GM18511 (cell line): ENCODE results near the gene DRC3.

Source experiments
- ATAC-seq: cut with Tn5 transposase; IDR thresholded peaks from one replicate; pipeline ENCODE4 v1.9.1; 2021; ENCODE audit warnings: mild to moderate bottlenecking, moderate library complexity; ENCODE audit not compliant: unreplicated experiment

Gene DRC3

DNA sequence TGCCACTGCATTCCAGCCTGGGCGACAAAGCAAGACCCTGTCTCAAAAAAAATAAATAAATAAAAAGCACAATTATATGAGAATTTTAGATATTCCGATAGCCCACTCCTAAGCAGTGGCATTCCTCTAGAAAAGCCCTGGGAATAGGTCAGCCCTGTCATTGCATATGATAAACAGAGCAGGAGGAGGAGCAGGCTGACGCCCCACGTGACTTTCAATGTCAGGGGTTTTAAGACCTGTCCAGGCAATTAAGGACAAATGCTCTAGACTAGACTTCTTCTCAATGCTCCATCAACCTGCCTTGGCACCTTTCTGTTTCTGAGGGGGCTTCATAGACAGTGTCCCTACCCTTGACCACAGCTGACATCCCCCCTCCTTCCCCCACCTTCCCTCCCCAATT is 8.0 kb upstream of the DRC3 start:
- ATAC-seq = no peak

DNA sequence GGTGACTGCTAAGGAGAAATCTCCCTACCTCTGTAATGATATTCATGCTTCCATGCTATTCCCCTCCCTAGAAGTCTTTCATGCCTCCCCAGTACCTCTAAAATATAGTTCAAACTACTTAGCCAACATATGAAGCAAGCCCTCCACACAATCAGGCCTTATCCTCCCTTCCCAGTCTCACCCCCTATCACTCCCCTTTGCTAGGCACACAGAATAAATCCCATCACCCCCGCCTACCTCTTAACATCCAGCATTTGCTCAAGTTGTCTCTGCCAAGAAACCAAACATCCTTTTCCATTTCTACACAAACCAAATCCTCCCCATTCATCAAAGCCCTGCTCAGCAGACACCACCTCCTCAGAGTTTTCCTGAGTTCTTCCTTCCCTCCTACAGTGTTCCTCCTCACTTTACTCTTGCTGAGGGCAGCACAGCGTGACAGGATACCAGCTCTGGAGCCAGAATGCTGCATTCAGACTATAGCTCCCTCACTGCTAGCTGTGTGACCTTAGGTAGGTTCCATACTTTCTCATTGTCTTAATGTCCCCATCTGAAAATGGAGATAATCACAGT is 7.4 kb upstream of the DRC3 start:
- no peak for ATAC-seq

DNA sequence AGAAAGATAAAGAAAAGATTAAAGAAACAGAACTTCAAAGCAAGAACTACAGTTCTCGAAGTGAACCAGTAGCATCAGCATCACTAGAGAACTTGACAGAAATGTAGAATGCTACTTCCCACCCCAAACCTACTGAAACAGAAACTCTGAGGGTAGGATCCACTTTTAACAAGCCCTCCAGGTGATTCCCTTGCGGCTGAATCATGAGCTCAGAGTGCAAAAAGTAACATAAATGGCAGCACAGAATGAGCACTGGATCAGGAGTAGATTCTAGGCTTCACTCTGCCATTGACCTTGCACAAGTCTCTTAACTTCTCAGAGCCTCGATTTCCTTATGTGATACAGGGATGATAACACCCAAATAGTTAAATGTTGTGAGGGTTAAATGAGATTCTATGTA is 6.3 kb upstream of the DRC3 start:
- ATAC-seq = no peak

DNA sequence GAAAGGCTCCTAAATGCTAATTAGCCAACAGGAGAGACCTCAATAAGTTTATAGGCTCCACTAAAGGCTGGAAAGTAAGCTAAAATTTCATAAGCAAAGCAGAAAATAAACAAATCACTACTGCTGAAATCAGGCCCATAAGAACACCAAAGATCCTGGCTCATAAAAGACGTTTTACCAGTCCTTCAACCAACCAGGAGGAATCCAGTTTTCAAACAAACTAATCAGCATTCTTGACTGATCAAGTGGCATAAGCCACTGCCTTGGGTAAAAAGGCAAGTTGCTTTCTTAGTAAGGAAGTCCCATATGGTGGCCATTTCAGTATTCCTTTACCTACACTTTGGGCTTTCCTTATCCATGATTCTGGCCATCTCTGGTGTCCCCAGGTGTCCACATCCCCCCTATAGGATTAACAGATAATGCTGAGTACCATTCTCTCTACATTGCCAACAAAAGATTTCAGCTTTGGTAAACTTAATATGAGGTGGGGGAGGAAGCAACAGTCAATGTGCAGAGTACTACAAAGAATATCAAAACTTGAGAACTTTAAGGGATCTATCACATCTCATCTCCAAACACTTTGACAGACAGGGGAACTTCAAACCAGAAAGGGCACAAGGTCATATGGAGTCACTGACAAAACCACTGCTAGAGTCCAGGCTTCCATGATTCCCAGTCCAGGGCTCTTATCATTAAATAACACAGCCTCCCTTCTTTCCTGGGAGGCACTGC is 1.8 kb upstream of the DRC3 start:
- no peak for ATAC-seq

DNA sequence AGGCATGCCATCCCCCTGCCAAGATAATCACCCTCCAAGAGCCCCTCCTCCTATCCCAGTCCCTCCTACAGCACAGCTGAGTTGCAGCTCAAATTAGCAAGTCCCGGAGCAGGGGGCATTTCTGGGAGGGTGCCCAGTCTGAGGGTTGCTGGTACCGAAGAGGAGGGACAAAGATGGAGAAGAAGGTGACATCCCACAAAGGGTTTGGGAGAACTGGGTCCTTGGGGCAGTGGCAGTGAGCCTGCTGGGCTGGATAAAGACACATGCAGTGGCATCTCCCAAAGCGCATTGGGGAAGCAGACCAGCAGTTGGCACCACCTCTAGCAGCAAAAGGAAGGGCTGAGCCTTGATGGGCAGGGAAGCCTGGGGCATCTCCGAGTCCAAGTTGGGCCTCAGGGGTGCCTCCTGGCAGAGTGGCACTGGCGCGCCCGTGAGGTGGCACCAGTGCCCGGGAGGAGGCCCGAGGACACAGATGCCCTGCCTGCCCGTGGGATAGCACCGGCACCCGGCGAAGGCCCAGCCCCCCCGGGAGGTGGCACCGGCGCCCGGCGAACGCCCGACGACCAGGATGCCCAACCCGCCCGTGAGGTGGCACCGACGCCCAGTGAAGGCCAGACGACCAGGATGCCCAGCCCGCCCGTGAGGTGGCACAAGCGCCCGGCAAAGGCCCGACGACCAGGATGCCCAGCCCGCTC is 1.1 kb upstream of the DRC3 start:
- ATAC-seq = no peak

DNA sequence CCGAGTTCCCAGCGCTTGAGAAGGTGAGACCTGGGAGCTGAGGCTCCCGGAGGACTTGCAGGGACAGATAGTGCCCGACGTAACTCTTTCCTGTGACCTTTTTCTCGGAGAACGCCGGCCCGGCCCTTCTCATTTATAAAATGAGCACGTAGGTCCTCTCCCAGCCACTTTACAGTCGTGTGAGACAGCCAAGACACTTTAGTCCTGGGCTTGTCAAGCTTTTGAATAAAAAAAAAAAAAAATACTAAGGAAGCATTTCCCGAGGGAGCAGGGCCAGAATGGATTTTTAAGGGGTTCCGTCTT is 241 bp downstream of the DRC3 start:
- ATAC-seq = no peak

DNA sequence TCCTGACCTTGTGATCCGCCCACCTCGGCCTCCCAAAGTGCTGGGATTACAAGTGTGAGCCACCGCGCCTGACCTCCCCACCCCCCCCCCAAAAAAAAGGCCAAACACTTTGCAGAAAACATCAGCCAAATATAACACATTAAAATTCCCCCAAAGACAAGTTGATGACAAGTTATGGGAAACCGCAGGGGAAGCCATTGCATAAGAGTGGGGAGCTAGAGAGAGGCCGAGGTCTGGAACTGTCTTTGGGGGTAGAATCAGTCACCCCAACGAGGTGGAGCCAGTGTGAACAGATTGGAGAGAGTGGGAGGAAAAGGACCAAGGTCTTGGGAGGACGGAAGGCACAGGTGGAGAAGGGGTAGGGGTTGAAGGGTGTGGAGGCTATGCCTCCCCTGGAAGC is 2.8 kb downstream of the DRC3 start:
- no peak for ATAC-seq

DNA sequence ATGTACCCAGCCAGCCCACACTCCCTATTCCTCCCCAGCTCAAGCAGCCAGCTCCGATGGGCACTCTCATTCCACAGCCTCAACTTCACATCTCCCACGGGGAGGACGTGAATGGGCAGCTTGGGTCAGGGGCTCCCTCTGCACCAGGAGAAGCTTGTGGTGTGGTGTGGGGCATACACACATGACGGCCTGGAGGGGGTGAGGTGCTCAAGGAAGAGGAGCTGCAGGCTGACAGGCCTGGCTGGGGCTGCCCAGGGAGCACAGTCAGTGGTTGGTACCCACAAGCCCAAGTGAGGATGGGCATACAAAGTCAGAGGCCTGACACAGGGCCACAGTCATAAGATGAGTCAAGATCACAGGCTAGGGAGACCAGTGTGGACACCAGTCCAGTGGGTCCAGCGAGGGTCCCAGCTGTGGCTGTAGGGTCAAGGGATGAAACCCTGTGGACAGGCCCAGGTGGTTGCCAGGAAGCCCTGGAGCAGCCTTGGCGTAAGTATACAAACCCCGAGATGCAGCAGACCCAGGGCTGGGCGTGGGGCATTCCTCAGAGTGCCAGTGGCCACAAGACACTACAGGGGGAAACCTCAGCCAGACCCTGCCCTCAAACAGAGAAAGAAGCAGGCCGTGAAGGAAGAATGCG is 4.4 kb downstream of the DRC3 start:
- ATAC-seq = no peak

DNA sequence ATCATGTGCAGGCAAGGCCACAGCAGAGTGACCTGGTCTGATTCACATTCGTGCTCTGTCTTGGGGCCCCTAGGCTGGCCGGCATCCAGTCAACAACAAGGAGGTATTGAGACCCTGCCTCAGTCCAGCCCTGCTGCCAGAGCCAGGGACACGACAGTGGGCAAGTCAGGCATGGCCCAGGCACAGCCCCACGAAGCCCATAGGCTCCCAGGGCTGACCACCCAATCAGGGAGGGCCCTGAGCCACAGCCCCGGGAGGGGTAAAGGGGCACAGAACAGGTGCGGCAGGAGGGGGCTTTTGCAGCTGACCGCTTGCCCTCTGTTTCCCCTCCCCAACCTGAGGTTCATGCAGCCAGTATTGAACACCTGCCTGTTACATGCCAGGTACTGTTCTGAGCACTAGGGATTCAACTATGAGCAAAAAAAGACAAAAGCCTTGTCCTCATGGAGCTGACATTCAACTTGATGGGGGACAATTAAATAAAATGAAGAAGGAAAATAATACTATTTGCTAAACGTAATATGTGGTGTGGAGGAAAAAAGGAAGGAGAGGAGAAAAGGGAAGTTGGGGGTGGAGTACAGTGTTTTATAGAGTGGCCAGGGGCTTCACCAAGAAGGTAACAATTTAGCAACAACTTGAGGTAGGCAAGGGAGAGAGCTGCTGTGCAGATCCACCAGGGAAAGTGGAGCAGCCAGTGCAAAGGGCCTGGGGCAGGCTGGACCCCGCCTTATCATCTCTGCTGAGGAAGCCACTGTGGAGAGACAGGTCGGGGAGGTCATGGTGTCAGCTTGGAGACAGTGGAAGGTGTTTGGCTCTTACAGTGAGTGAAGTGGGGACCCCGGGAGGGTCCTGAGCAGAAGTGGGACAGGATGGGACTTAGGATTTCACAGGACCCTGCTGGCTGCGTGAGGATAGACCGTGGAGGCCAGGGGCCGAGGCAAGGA is 6.1 kb downstream of the DRC3 start:
- ATAC-seq = no peak

DNA sequence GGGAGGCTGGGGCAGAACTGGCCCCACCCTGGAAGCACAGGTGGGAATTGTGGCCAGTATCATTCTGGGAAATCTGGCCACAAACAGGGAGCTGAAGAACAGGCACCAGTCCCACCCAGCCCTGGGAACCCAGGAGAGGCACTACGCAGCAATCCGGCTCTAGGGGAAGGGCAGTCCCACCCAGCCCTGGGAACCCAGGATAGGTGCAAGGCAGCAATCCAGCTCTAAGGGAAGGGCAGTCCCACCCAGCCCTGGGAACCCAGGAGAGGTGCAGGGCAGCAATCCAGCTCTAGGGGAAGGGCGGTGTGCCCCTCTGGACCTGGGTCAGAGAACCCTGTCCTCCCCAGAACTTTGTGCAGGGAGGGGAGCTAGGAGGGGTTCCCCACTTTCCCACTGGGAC is 7.1 kb downstream of the DRC3 start:
- no peak for ATAC-seq

DNA sequence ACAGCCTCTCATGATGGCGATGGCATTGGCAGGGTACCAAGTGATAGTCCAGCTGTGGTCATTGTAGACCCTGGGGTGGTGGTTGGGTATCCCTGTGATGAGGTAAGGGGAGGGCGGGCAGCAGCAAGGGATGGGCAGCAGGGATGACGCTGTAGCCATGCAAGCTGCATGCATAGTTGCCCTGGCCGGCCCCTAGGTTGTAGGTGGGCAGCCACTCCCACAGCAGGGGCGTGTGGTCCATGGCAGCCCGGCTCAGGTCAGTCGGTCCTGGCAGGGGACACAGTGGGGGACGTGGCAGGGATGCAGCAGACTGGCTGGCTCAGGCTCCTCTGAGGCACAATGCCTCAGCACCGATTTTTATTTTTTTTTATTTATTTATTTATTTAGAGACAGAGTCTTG is 8.7 kb downstream of the DRC3 start:
- no peak for ATAC-seq

DNA sequence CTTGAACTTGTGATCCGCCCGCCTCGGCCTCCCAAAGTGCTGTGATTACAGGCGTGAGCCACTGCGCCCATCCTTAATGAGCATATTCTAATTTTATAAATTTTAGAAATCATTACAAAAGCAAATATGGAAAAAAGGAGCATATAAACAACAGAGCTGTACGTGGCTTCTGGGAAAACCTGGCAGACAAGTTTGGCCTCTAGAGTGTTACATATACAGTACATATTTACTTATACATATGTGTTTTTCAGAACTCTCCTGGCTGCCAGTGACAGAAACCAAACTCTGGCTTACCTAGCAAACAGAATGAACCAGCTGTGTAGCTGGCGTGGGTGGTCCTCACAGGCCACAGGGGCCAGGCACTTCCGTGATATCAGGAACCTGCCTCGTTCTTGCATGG is 10.1 kb downstream of the DRC3 start:
- no peak for ATAC-seq

DNA sequence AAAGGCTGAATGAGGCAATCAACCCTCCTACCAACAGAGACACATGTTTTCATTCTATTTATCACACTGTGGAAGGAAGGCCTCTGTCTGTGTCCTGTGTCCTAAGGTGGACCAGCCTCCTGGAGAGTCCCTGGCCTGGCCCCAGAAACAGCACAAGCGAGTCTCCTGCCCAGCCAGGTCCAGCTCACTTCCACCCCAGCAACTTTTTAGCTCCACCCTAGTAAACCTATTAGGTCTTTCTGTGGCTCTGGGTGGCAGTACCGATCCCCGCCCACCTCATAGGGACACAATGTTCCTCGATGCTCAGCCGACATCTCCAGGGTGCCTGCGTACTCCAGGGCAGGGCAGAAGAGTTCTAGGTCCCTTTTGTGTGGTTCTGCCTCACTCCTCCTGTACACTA is 10.7 kb downstream of the DRC3 start:
- ATAC-seq = no peak

DNA sequence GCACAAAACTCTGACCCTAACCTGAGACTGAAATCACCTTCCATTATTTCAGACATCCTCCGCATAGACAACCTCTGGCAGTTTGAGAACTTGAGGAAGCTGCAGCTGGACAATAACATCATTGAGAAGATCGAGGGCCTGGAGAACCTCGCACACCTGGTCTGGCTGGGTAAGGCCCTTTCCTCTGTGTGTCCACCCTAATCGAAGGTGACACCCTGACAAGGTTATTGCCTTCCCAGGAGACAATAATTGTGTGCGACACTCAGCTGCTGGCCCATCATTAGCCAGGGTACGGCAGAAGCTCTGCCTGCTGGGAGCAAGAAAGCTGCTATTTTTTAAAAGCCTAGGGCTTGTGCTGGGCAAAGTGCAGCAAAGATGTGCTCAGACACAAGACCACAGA is 11.1 kb downstream of the DRC3 start:
- ATAC-seq = no peak

DNA sequence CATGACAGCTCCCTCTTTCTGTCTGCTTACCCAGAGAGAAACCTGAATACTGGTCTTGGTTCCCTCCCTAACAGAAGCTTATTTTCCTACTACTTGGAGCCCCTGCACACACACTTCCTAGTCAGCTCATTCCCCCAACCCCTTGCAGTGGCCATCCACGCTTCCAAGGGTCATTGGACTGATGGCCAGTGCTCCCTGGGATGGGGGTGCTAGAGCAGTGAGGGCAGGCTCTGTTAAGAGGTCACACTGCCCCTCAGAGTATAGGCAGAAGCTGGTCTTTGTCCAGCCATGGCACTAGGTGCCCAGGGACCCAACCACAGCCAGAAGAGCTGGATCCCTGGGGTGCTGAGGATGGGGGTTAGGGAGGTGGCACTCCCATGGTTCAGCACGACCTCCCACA is 12.5 kb downstream of the DRC3 start:
- no peak for ATAC-seq

DNA sequence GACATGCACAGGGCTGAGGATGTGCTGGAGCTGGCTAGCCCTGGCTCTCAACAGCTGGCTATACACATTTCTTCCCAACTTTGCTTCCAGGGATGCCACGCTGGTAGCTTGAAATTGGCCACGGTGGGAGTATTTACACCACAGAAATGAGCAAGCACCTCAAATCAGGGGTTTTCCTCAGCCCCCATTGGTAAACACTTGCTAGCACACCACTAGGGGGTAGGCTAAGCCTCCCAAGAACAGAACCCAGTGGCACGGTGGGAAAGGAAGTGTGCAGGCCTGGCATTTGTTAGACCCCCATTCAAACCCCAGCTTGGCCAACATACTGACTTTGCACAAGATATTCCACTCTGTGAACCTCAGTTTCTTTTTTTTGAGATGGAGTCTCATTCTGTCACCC is 12.9 kb downstream of the DRC3 start:
- ATAC-seq = no peak

DNA sequence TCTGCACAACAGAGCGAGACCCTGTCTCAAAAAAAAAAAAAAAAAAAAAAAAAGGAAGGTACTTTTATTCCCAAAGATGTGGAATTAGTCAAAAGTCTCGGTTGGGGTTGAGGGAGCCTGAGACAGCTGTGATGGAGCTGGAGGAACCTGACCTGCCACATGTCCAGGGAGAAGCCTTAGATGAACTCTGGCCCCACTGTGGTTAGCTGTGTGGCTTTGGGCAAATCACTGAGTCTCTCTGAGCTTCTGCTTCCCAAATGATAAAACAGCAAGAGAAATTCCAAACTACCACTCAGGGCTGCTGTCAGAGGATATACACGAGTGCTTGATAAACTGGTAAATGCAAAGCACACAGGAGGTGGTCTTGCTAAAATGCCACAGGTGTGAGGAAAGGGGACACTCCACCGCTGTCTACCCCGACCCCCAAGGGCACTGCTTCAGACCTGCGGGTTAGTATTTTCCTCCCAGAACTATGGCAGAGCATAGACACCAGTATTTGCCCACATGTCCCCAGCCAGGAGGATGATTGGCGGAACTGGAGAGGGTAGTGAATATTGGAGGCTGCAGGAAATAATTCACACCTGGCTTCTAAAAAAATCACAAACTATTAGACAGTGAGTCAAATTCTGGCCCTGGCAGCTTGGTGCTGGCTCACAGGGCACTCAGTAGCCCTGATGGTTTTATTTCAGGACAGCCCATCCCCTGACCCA is 14.7 kb downstream of the DRC3 start:
- no peak for ATAC-seq

DNA sequence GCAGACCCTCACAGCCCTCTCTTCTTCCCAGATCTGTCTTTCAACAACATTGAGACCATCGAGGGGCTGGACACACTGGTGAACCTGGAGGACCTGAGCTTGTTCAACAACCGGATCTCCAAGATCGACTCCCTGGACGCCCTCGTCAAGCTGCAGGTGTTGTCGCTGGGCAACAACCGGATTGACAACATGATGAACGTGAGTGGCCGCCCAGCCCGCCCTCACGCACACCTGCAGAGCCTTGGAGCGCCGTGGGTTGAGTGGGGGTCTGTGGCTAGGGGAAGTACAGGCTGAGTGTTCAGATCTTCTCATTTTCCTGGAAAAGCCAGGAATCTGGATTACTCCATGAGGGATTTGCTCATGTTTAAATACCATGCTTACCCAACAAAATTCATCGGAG is 15.2 kb downstream of the DRC3 start:
- no peak for ATAC-seq

DNA sequence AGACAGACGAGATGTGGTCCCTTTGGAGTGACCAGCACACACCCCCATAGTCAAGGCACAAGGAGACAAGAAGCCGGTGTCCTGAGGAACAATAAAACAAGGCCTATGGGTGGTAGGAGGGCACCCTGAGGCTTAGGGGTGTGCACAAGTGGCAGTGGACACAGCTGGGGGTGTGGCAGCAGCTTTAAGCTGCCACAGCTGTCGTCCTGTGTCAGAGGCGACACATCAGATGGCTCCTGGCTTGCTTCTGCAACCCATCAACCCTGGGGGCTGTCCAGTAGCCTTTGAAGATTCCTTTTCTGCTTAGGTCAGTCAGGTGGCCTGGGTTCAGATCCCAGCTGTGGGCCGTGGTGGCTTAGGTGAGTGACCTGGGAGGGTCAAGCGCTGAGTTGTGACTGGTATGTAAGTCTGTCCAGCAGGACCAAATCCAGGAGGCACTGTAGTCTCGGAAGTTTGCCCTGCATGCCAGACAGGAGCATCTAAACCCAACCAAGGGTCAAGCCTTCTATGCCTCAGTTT is 15.8 kb downstream of the DRC3 start:
- ATAC-seq = no peak

DNA sequence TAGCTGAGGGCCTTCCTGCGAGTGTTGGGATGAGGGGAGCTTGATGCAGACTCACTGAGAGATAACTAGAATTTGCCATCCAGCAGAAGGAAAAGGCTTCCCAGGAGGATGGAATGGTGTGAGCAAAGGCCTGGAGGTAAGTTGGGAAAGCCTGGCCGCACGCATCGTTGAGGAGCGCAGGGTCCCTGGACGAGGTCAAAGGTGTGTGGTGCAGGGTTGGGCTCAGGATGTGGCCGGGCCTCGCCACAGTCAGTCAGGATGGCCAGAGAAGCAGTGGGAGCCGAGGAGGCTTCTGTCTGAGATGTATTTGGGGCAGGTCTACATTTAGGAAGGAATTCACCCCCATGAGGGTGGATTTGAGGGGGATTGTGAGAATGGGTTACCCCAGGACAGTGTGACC is 16.4 kb downstream of the DRC3 start:
- ATAC-seq = no peak
